Neutrophil (primary cell): ENCODE results near the gene BARX2.

ENCODE experiments used
- H3K27ac ChIP-seq: fragments of 200-600 bp; sonication (generic); 2 replicates; pipeline ENCODE4 v1.5.1; 2016; ENCODE audit warnings: mild to moderate bottlenecking, moderate library complexity
- H3K27me3 ChIP-seq: fragments of 200-600 bp; sonication (generic); 2 replicates; pipeline ENCODE4 v1.6.0; 2016; ENCODE audit warnings: mild to moderate bottlenecking
- H3K36me3 ChIP-seq: fragments of 200-600 bp; sonication (generic); 2 replicates; pipeline ENCODE4 v1.5.1; 2017
- H3K4me1 ChIP-seq, 2 experiments: fragments of 200-600 bp in 1 of 2; sonication (generic) in 1 of 2; 1 replicate in 1 of 2; 2 replicates in 1 of 2; pipeline versions ENCODE4 v1.5.1 to v1.6.1; 2013 to 2016; ENCODE audit warnings: low read depth in 1 of 2, low read length in 1 of 2, mild to moderate bottlenecking in 1 of 2, moderate library complexity in 1 of 2; ENCODE audit not compliant: control insufficient read depth in 1 of 2, insufficient read depth in 1 of 2
- H3K4me3 ChIP-seq, 2 experiments: fragments of 200-600 bp in 1 of 2; sonication (generic) in 1 of 2; 1 replicate in 1 of 2; 2 replicates in 1 of 2; pipeline ENCODE4 v1.5.1; 2013 to 2016; ENCODE audit warnings: low read depth in 1 of 2, low read length in 1 of 2, mild to moderate bottlenecking in 1 of 2, moderate library complexity in 1 of 2
- H3K9me3 ChIP-seq: fragments of 200-600 bp; sonication (generic); 2 replicates; pipeline ENCODE4 v1.5.1; 2016
- TF ChIP-seq, protein P1 (sequence below): fragments of 200-600 bp; sonication (generic); IDR thresholded peaks from 2 replicates; pipeline ENCODE4 v1.5.1; 2016; ENCODE audit warnings: antibody characterized with exemption

Gene BARX2

GRCh38 chr11:129370715-129371114 lies 4.9 kb upstream of the BARX2 start:
- Histone ChIP-seq H3K27me3 (peaks cover 100% of the 10 kb centered on the region), H3K4me3 (no peak overlapping the region), H3K27ac (no peak overlapping the region), H3K9me3 (no peaks in the 10 kb centered on the region), H3K36me3 (no peaks in the 10 kb centered on the region), H3K4me1 (peaks cover 4 to 12% of the 10 kb centered on the region in 2 experiments)
- TF ChIP-seq, protein P1, sequence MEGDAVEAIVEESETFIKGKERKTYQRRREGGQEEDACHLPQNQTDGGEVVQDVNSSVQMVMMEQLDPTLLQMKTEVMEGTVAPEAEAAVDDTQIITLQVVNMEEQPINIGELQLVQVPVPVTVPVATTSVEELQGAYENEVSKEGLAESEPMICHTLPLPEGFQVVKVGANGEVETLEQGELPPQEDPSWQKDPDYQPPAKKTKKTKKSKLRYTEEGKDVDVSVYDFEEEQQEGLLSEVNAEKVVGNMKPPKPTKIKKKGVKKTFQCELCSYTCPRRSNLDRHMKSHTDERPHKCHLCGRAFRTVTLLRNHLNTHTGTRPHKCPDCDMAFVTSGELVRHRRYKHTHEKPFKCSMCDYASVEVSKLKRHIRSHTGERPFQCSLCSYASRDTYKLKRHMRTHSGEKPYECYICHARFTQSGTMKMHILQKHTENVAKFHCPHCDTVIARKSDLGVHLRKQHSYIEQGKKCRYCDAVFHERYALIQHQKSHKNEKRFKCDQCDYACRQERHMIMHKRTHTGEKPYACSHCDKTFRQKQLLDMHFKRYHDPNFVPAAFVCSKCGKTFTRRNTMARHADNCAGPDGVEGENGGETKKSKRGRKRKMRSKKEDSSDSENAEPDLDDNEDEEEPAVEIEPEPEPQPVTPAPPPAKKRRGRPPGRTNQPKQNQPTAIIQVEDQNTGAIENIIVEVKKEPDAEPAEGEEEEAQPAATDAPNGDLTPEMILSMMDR = no peak

GRCh38 chr11:129372609-129373488 lies 2.8 kb upstream of the BARX2 start:
- H3K27me3 ChIP-seq = peaks cover 100% of the 10 kb centered on the region
- no peaks in the 10 kb centered on the region for H3K36me3 ChIP-seq
- H3K4me1 ChIP-seq = peaks cover 4 to 12% of the 10 kb centered on the region in 2 experiments
- H3K27ac ChIP-seq = no peak overlapping the region
- TF ChIP-seq, protein P1 = no peak
- no peaks in the 10 kb centered on the region for H3K9me3 ChIP-seq
- no peak overlapping the region for H3K4me3 ChIP-seq

GRCh38 chr11:129373489-129373953 lies 2.1 kb upstream of the BARX2 start:
- H3K9me3 ChIP-seq = no peaks in the 10 kb centered on the region
- no peaks in the 10 kb centered on the region for H3K36me3 ChIP-seq
- H3K27me3 ChIP-seq = peaks cover 100% of the 10 kb centered on the region
- no peak overlapping the region for H3K4me3 ChIP-seq
- TF ChIP-seq, protein P1 = no peak
- H3K4me1 ChIP-seq = peaks cover 4 to 12% of the 10 kb centered on the region in 2 experiments
- no peak overlapping the region for H3K27ac ChIP-seq

DNA sequence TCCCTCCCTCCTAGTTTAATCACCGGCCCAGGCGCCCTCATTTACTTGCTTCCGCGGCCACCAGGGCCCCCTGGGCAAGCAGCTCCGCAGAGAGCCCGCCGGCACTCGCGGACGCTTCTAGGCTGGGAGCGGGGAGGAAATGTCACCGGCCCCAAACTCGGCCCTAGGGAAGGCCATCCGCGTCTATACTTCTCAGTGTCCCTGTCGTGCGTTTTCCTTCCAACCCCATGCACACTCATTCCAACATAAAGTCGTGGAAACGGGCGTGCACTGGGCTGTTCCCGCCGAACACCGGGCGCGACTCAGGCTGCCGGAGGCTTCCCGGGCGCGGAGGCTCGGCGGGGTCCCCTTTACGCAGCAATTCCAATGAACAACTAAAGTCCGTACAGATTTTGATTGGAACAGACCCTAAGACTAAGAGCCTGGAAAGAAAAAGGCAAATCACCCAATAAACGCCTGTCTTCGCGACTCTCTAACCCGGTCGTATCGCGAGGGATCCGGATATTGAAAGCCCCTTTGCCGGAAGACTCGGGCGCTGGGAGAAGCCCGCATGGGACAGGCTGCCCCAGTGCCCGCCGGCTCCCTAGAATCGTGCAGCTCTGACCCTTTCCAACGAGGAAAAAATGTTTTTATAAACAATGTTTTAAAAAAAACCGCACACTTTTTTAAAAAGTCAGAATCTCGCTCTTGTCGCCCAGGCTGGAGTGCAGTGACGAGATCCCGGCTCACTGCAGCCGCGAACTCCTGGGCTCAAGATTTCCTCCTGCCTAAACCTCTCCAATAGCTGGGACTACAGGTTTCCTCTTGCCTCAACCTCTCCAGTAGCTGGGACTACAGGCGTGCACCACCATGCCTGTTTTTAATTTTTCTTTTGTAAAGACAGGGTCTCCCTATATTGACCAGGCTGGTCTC lies 1.3 kb upstream of the BARX2 start:
- H3K9me3 ChIP-seq = no peaks in the 10 kb centered on the region
- H3K4me3 ChIP-seq = no peak overlapping the region
- TF ChIP-seq, protein P1 = no peak
- no peak overlapping the region for H3K27ac ChIP-seq
- no peaks in the 10 kb centered on the region for H3K36me3 ChIP-seq
- peaks cover 4 to 12% of the 10 kb centered on the region in 2 experiments for H3K4me1 ChIP-seq
- peaks cover 100% of the 10 kb centered on the region for H3K27me3 ChIP-seq

DNA sequence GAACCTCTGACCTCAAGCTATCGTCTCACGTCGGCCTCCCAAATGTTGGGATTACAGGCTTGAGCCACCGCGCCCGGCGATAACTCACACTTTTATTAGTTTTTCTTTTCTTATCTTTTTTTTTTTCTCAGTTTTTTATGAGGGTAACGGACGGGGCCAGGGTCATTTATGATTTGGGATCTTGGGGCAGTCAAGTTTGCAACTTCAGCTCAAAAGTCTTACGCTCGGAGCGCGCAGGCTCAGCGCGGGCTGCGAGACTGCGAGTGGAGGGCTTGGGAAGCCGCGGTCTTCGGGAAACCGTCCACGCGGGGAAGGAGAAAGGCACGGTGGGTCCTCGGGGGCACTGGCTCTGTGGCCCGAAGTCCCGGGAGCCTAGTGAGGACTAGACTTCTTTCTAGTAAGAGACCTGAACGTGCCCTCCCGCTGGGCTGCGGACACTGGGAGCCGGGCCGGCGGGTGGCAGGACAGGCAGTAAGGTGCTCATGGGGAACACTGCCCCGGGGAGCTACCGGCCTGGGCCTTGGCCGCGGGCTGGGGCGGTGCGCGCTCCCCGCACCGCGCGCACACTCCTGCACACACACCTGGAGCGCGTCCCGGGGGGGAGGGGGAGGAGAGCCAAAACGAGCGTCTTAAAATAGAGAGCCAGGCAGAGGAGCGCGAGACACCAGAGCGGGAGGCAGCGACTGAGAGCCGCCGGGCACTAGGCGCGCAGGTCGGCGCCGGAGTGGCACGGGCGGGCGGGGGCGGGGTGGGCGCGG lies 476 bp upstream of the BARX2 start:
- H3K36me3 ChIP-seq = no peaks in the 10 kb centered on the region
- TF ChIP-seq, protein P1 = no peak
- H3K4me3 ChIP-seq = no peak overlapping the region
- H3K9me3 ChIP-seq = no peaks in the 10 kb centered on the region
- peaks cover 4 to 12% of the 10 kb centered on the region in 2 experiments for H3K4me1 ChIP-seq
- no peak overlapping the region for H3K27ac ChIP-seq
- peaks cover 100% of the 10 kb centered on the region for H3K27me3 ChIP-seq
